Cardiac muscle cell (in vitro differentiated cells and primary cell): Measurements from ENCODE around the gene GRPEL1. TPM values are rescaled to one million over a fixed set of nuclear protein-coding genes. Genes with fewer than 3 reads are reported as not detected.

Experiments used
- DNase-seq, 2 donors: peaks; one replicate each; pipeline versions ENCODE4 v3.0.0 to v3.0.0-alpha.2; 2010 to 2017; ENCODE audit warnings: low read depth in 1 of 2, low spot score in 1 of 2
- H3K27ac ChIP-seq: fragments of 200-600 bp; sonication (generic); 2 replicates; pipeline ENCODE4 v1.5.1; 2016
- H3K27me3 ChIP-seq: fragments of 200-600 bp; sonication (generic); 2 replicates; pipeline ENCODE4 v1.6.0; 2016; ENCODE audit warnings: control low read depth
- H3K36me3 ChIP-seq: fragments of 200-600 bp; sonication (generic); 2 replicates; pipeline ENCODE4 v1.5.1; 2016; ENCODE audit warnings: control low read depth
- H3K4me1 ChIP-seq: fragments of 200-600 bp; sonication (generic); 2 replicates; pipeline ENCODE4 v1.8.1; 2017; ENCODE audit warnings: low read depth, mild to moderate bottlenecking, mixed run types
- H3K4me3 ChIP-seq: fragments of 200-600 bp; sonication (generic); 2 replicates; pipeline ENCODE4 v1.5.1; 2016; ENCODE audit warnings: mild to moderate bottlenecking
- H3K9me3 ChIP-seq: fragments of 200-600 bp; sonication (generic); 2 replicates; pipeline ENCODE4 v1.5.1; 2017; ENCODE audit warnings: low read depth, mild to moderate bottlenecking, control low read depth
- polyA plus RNA-seq: library from polyadenylated mRNA; unstranded; fragments of >200 nt; fragmentation: Nextera tagmentation; extraction: Ambion mirVana; gene quantifications from 2 replicates; pipeline ENCODE4 v1.2.1, GENCODE V29; 2016
- total RNA-seq: library from RNA; depleted of rRNA; stranded (reverse); fragments of >200 nt; gene quantifications from 2 replicates; pipeline ENCODE4 v1.2.3, GENCODE V29; 2016
- TF ChIP-seq, protein P1 (sequence below): IDR thresholded peaks from 2 replicates; pipeline ENCODE4 v1.5.1; 2012; ENCODE audit warnings: low read depth, mild to moderate bottlenecking, low read length

The GRPEL1 gene
- total and polyA plus RNA-seq, 2 experiments from 2014 or later, result 21.2 to 57.8 TPM

DNA sequence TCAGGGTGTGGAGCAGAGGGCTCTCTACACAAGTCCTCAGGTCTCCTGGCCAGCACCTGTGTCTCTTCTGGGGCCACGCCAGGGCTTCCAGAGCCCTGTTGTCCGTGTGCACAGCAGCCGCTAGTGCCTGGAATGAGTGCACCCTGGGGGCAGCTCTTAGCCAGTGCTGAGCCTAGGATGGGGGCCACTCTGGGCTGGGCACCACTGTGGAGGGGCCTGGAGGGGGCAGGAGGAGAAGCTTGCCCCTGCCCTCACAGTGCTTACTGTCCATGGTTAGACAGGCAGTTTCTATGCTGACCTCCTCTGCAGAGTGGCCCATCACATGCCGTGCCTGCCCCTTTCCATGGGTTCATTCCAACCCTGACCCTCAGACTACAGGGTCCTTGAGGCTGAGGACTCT is 42.7 kb upstream of the GRPEL1 start:
- Histone ChIP-seq H3K27ac (no peak overlapping the region), H3K4me1 (no peaks in the 10 kb centered on the region), H3K27me3 (no peaks in the 10 kb centered on the region), H3K9me3 (no peaks in the 10 kb centered on the region), H3K4me3 (no peak overlapping the region), H3K36me3 (no peaks in the 10 kb centered on the region)
- TF ChIP-seq, protein P1, sequence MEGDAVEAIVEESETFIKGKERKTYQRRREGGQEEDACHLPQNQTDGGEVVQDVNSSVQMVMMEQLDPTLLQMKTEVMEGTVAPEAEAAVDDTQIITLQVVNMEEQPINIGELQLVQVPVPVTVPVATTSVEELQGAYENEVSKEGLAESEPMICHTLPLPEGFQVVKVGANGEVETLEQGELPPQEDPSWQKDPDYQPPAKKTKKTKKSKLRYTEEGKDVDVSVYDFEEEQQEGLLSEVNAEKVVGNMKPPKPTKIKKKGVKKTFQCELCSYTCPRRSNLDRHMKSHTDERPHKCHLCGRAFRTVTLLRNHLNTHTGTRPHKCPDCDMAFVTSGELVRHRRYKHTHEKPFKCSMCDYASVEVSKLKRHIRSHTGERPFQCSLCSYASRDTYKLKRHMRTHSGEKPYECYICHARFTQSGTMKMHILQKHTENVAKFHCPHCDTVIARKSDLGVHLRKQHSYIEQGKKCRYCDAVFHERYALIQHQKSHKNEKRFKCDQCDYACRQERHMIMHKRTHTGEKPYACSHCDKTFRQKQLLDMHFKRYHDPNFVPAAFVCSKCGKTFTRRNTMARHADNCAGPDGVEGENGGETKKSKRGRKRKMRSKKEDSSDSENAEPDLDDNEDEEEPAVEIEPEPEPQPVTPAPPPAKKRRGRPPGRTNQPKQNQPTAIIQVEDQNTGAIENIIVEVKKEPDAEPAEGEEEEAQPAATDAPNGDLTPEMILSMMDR, result no peak
- no peak for DNase-seq

DNA sequence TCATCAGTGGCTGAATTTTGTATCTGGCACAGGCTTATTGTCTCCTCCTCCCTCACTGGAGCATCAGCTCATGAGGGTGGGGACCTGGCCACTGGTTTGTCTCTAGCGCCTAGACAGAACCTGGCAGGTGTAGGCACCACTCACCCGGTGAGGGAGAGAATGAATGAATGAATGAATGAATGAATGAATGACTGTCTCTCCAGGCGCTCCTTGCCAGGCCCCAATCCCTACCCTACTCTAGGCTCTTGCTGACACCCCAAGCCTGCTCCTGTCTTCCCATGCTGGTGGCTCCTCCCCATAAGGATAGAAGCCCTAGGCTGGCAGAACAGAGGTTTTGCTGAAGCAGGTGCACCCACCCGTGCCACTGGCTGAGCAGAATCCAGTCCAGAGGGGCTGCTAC is 41.3 kb upstream of the GRPEL1 start:
- H3K4me1 ChIP-seq, result no peaks in the 10 kb centered on the region
- no peak for DNase-seq
- no peak overlapping the region for H3K4me3 ChIP-seq
- H3K27me3 ChIP-seq, result no peaks in the 10 kb centered on the region
- TF ChIP-seq, protein P1, result no peak
- no peaks in the 10 kb centered on the region for H3K9me3 ChIP-seq
- H3K27ac ChIP-seq, result no peak overlapping the region
- no peaks in the 10 kb centered on the region for H3K36me3 ChIP-seq

DNA sequence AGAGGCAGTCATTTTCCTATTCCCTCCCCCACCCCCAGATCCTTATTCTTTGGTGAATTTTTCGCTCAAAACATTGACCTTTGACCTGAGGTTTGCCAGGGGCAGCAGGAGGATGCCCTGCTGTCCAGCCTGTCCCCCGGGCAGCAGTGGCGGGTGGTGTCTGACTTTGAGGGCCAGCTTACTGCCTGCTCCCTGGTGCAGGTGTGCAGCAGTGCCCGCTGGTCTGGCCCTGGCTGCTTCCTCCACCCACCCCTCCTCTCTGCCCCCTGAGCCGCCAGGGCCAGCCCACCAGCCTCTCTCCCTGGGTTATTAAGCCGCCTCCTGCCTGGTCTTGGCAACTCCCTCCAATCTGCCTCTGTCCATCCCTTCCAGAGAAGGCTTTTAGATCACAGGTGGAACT is 40.8 kb upstream of the GRPEL1 start:
- H3K27me3 ChIP-seq, result no peaks in the 10 kb centered on the region
- no peaks in the 10 kb centered on the region for H3K9me3 ChIP-seq
- H3K36me3 ChIP-seq, result no peaks in the 10 kb centered on the region
- no peaks in the 10 kb centered on the region for H3K4me1 ChIP-seq
- no peak for DNase-seq
- no peak overlapping the region for H3K27ac ChIP-seq
- H3K4me3 ChIP-seq, result no peak overlapping the region
- TF ChIP-seq, protein P1, result no peak

DNA sequence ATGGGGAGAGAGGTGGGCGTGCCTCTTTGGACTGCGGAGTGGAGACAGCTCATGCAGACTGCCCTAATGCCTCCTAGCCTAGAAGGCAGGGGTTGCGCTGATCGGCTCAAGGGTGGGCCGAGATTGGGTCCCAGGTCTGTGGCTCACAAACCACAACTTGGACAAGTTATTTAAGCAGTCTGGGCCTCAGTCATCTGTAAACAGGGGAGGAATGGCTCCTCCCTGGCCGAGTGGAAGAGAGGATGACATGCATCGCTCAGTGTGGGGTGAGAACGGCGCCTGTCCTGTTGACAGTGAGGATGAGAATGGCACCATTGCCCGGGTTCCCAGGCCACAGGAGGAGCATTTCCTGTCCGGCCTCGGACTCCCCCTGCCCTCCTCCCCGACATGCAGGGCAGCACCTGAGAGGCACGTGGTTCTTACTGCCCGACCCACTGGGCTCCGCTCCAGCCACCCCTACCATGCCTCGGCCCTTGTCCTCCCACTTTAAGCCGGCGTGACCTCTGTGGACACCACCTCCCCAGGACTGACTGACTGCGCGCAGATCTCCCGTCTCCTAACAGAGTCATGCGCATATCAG is 40.3 kb upstream of the GRPEL1 start:
- no peaks in the 10 kb centered on the region for H3K27me3 ChIP-seq
- H3K4me1 ChIP-seq, result no peaks in the 10 kb centered on the region
- H3K9me3 ChIP-seq, result no peaks in the 10 kb centered on the region
- no peak overlapping the region for H3K4me3 ChIP-seq
- TF ChIP-seq, protein P1, result no peak
- H3K27ac ChIP-seq, result no peak overlapping the region
- no peaks in the 10 kb centered on the region for H3K36me3 ChIP-seq
- no peak for DNase-seq

DNA sequence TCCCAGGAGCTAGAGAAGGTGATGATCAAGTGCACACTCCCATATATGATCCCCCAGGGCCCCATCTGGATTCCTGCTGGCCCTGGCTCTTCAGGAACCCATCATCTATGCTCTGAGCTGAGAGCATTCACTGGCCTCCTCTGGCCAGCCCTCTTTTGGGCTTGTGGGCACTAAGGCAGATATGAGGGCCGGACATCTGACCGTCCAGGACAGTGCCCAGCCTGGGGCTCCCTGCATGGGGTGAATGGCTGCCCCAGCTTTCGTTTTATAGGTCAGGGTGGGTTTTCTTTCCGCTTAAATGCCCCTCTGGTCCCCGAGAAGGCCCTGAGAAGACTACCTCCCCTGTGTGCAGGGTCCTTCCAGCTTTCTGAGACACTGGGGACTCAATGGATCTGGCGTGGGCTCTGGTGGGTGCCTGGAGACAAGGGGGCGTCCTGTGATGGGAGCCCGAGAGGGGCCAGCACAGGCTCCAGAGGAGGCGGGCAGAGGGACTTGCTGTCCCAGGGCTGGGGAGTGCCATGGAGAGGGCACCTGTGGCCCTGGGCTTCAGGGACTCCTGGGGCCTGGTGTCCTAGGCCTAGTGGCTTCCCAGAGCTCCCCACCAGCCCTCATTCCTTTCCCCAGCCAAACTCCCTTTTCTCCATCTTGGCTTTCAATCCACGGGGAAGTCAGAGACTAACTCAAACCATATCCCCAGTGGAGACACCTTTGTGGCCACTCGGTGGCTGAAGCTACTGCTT is 39.5 kb upstream of the GRPEL1 start:
- Histone ChIP-seq H3K27ac (no peak overlapping the region), H3K36me3 (no peaks in the 10 kb centered on the region), H3K4me1 (no peaks in the 10 kb centered on the region), H3K9me3 (no peaks in the 10 kb centered on the region), H3K27me3 (no peaks in the 10 kb centered on the region), H3K4me3 (no peak overlapping the region)
- TF ChIP-seq, protein P1, result no peak
- no peak for DNase-seq
